Astrocyte (in vitro differentiated cells and primary cell): Measurements from ENCODE around the gene SNCB. TPM values are rescaled to one million over a fixed set of nuclear protein-coding genes. Genes with fewer than 3 reads are reported as not detected.

ENCODE experiments used
- DNase-seq: peaks from one replicate; pipeline ENCODE4 v3.0.0-alpha.2; 2010; ENCODE audit warnings: low read depth
- FAIRE-seq: peaks from 2 replicates; lab custom pipeline; 2011; peaks lifted over from hg19 to GRCh38; lab: Jason Lieb, UNC
- H2AFZ ChIP-seq: 2 replicates; pipeline ENCODE4 v1.6.0; 2012; ENCODE audit warnings: low read depth, low read length, inconsistent platforms
- H3K27ac ChIP-seq: 2 replicates; pipeline ENCODE4 v1.5.1; 2011; ENCODE audit warnings: low read depth, low read length, inconsistent platforms
- H3K27me3 ChIP-seq: 2 replicates; pipeline ENCODE4 v1.6.0; 2011; ENCODE audit warnings: low read length, inconsistent platforms; ENCODE audit not compliant: insufficient read depth
- H3K36me3 ChIP-seq: 2 replicates; pipeline ENCODE4 v1.5.1; 2011; ENCODE audit warnings: low read length, inconsistent platforms; ENCODE audit not compliant: insufficient read depth
- H3K4me1 ChIP-seq: 2 replicates; pipeline ENCODE4 v1.5.1; 2011; ENCODE audit warnings: low read length, inconsistent platforms; ENCODE audit not compliant: insufficient read depth
- H3K4me2 ChIP-seq: 2 replicates; pipeline ENCODE4 v1.6.0; 2012; ENCODE audit warnings: low read length, inconsistent platforms
- H3K4me3 ChIP-seq: 2 replicates; pipeline ENCODE4 v1.5.1; 2011; ENCODE audit warnings: low read depth, mild to moderate bottlenecking, low read length, inconsistent platforms; ENCODE audit not compliant: insufficient read depth
- H3K79me2 ChIP-seq: 2 replicates; pipeline ENCODE4 v1.6.0; 2012; ENCODE audit warnings: mild to moderate bottlenecking, low read length, inconsistent platforms; ENCODE audit not compliant: insufficient read depth
- H3K9ac ChIP-seq: 2 replicates; pipeline ENCODE4 v1.6.0; 2012; ENCODE audit warnings: mild to moderate bottlenecking, low read length, inconsistent platforms
- H3K9me3 ChIP-seq: 2 replicates; pipeline ENCODE4 v1.5.1; 2012; ENCODE audit warnings: low read depth, mild to moderate bottlenecking, low read length, inconsistent platforms; ENCODE audit not compliant: insufficient read depth
- H4K20me1 ChIP-seq: 2 replicates; pipeline ENCODE4 v1.6.0; 2012; ENCODE audit warnings: low read length, inconsistent platforms; ENCODE audit not compliant: insufficient read depth
- H3K27ac Mint-ChIP-seq: one replicate; pipeline ENCODE4 v1.8.0; 2021; ENCODE audit warnings: mild to moderate bottlenecking, mixed read lengths; ENCODE audit not compliant: unreplicated experiment
- H3K27me3 Mint-ChIP-seq: one replicate; pipeline ENCODE4 v1.8.0; 2021; ENCODE audit warnings: low read depth, mixed read lengths; ENCODE audit not compliant: unreplicated experiment
- H3K36me3 Mint-ChIP-seq: one replicate; pipeline ENCODE4 v1.8.0; 2021; ENCODE audit warnings: low read depth, mixed read lengths; ENCODE audit not compliant: unreplicated experiment
- H3K4me1 Mint-ChIP-seq: one replicate; pipeline ENCODE4 v1.8.0; 2021; ENCODE audit warnings: low read depth, mixed read lengths; ENCODE audit not compliant: unreplicated experiment
- H3K4me3 Mint-ChIP-seq: one replicate; pipeline ENCODE4 v1.8.0; 2021; ENCODE audit warnings: mild to moderate bottlenecking, moderate library complexity, mixed read lengths; ENCODE audit not compliant: unreplicated experiment
- H3K9me3 Mint-ChIP-seq: one replicate; pipeline ENCODE4 v1.8.0; 2021; ENCODE audit warnings: mild to moderate bottlenecking, mixed read lengths; ENCODE audit not compliant: unreplicated experiment
- CTCF ChIP-seq: IDR thresholded peaks from 2 replicates; pipeline ENCODE4 v1.5.1; 2011; ENCODE audit warnings: low read depth, mild to moderate bottlenecking, inconsistent platforms, low read length, moderate library complexity; ENCODE audit not compliant: insufficient read depth
- EZH2 ChIP-seq: IDR thresholded peaks from 2 replicates; pipeline ENCODE4 v1.6.1; 2012; ENCODE audit warnings: mild to moderate bottlenecking, low read length, inconsistent platforms; ENCODE audit not compliant: insufficient read depth
- total RNA-seq: library from RNA; stranded (reverse); gene quantifications from 2 replicates; pipeline ENCODE4 v1.2.1, GENCODE V29; 2021

Gene SNCB
- total RNA-seq, 1 donor from 2014 or later, result 3.4 TPM

- Histone ChIP-seq H3K27ac (no peak overlapping the region), H3K9ac (no peak overlapping the region), H3K4me3 (no peak overlapping the region), H3K4me2 (no peak overlapping the region), H3K27me3 (no peaks in the 10 kb centered on the region), H3K4me1 (no peaks in the 10 kb centered on the region), H4K20me1 (peaks cover 3% of the 10 kb centered on the region), H3K79me2 (no peaks in the 10 kb centered on the region), H2AFZ (no peak overlapping the region), H3K36me3 (no peaks in the 10 kb centered on the region), H3K9me3 (peaks cover 5% of the 10 kb centered on the region)
- DNase-seq (no peak), FAIRE-seq (no peak)
- H3K4me1 Mint-ChIP-seq, result peaks cover 5% of the 10 kb centered on the region
- H3K36me3 Mint-ChIP-seq, result peaks cover 13% of the 10 kb centered on the region
- H3K27ac Mint-ChIP-seq, result no peak overlapping the region
- TF ChIP-seq EZH2 (no peak), CTCF (no peak)
- peaks cover 41% of the 10 kb centered on the region for H3K27me3 Mint-ChIP-seq
- H3K4me3 Mint-ChIP-seq, result no peak overlapping the region
- H3K9me3 Mint-ChIP-seq, result peaks cover 7% of the 10 kb centered on the region
These were observed 34.2 kb downstream of the SNCB start for GRCh38 chr5:176596069-176596644.

- no peaks in the 10 kb centered on the region for H3K4me1 ChIP-seq
- no peak overlapping the region for H3K27ac ChIP-seq
- TF ChIP-seq EZH2 (no peak), CTCF (no peak)
- Mint-ChIP-seq H3K36me3 (peaks cover 13% of the 10 kb centered on the region), H3K27ac (no peak overlapping the region), H3K9me3 (peaks cover 7% of the 10 kb centered on the region), H3K4me3 (no peak overlapping the region), H3K4me1 (peaks cover 5% of the 10 kb centered on the region), H3K27me3 (peaks cover 41% of the 10 kb centered on the region)
- H3K9ac ChIP-seq, result no peak overlapping the region
- H3K27me3 ChIP-seq, result no peaks in the 10 kb centered on the region
- H3K9me3 ChIP-seq, result peaks cover 5% of the 10 kb centered on the region
- no peaks in the 10 kb centered on the region for H4K20me1 ChIP-seq
- DNase-seq (no peak), FAIRE-seq (no peak)
- H3K36me3 ChIP-seq, result no peaks in the 10 kb centered on the region
- no peak overlapping the region for H3K4me2 ChIP-seq
- H3K79me2 ChIP-seq, result no peaks in the 10 kb centered on the region
- H2AFZ ChIP-seq, result no peak overlapping the region
- H3K4me3 ChIP-seq, result no peak overlapping the region
These were observed 34.9 kb downstream of the SNCB start for GRCh38 chr5:176595386-176595943.

- no peak for FAIRE-seq
- Mint-ChIP-seq H3K4me1 (peaks cover 1% of the 10 kb centered on the region), H3K9me3 (peaks cover 7% of the 10 kb centered on the region), H3K27ac (no peak overlapping the region), H3K36me3 (peaks cover 13% of the 10 kb centered on the region), H3K4me3 (no peak overlapping the region), H3K27me3 (peaks cover 43% of the 10 kb centered on the region)
- H4K20me1 ChIP-seq, result no peaks in the 10 kb centered on the region
- no peak overlapping the region for H3K9ac ChIP-seq
- H3K36me3 ChIP-seq, result no peaks in the 10 kb centered on the region
- no peak overlapping the region for H3K4me3 ChIP-seq
- H2AFZ ChIP-seq, result no peak overlapping the region
- no peaks in the 10 kb centered on the region for H3K79me2 ChIP-seq
- DNase-seq, result no peak
- H3K4me2 ChIP-seq, result no peak overlapping the region
- H3K9me3 ChIP-seq, result peaks cover 5% of the 10 kb centered on the region
- no peaks in the 10 kb centered on the region for H3K4me1 ChIP-seq
- TF ChIP-seq CTCF, result no peak
- TF ChIP-seq EZH2, result no peak
- H3K27me3 ChIP-seq, result no peaks in the 10 kb centered on the region
- H3K27ac ChIP-seq, result no peak overlapping the region
These were observed 35.8 kb downstream of the SNCB start for GRCh38 chr5:176594554-176594953.
